Measurements from ENCODE around the gene TMED4. TPM values are rescaled to one million over a fixed set of nuclear protein-coding genes. Genes with fewer than 3 reads are reported as not detected.

The TMED4 gene
- total RNA-seq, 1 experiment from 2014 or later = 94.4 TPM

DNA sequence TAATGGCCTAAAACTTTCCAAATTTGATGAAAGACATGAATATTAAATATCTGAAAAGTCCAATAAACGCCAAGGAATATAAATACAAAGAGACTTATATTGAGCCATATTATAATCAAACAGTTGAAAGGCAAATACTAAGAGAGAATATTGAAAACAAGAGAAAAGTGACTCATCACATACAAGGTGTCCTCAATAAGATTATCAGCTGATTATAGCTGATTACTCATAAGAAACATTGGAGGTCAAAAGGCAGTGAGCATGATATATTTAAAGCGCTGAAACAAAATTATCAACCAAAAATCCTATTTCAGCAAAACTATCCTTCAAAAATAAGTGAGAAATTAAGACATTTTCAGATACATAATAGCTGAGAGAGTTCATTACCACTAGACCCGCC lies 33.1 kb downstream of the TMED4 start:
- DNase-seq = no peak
- no peak overlapping the region for H3K4me3 ChIP-seq (ENCODE audit: insufficient read depth, low read depth, low read length)
- H3K27me3 ChIP-seq (ENCODE audit: control insufficient read depth, insufficient read depth, low read length) = no peaks in the 10 kb centered on the region
- H3K36me3 ChIP-seq (replicated peaks; ENCODE audit: control insufficient read depth, insufficient read depth, low read length) = no peaks in the 10 kb centered on the region

DNA sequence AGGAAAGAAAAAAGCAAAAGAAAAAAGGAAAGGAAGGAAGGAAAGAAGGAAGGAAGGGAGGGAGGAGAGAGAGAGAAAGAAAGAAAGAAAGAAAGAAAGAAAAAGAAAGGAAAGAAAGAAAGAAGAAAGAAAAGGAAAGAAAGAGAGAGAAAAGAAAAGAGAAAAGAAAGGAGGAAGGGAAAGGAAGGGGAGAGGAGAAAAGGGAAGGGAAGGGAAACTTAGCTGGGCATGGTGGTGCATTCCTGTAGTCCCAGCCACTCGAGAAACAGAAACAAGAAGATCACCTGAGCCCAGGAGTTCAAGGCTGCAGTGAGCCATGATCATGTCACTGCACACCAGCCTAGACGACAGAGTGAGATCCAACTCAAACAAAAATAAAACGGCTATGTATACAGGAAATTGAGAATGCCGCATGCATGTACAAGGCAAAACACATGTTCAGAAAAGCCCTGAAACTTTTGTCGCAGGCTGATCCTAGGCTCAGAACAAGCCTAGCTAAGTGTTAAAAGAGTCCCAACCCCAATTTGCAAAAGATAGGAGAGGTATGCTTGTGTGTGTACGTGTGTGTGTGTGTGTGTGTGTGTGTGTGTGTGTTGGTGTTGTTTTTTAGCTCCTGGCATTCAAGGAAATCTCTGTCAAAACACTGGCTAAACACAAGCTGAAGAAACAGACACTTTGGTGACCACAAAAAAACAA lies 34.3 kb downstream of the TMED4 start:
- H3K4me3 ChIP-seq (ENCODE audit: insufficient read depth, low read depth, low read length) = no peak overlapping the region
- H3K27me3 ChIP-seq (ENCODE audit: control insufficient read depth, insufficient read depth, low read length) = no peaks in the 10 kb centered on the region
- no peak for DNase-seq
- H3K36me3 ChIP-seq (replicated peaks; ENCODE audit: control insufficient read depth, insufficient read depth, low read length) = no peaks in the 10 kb centered on the region

DNA sequence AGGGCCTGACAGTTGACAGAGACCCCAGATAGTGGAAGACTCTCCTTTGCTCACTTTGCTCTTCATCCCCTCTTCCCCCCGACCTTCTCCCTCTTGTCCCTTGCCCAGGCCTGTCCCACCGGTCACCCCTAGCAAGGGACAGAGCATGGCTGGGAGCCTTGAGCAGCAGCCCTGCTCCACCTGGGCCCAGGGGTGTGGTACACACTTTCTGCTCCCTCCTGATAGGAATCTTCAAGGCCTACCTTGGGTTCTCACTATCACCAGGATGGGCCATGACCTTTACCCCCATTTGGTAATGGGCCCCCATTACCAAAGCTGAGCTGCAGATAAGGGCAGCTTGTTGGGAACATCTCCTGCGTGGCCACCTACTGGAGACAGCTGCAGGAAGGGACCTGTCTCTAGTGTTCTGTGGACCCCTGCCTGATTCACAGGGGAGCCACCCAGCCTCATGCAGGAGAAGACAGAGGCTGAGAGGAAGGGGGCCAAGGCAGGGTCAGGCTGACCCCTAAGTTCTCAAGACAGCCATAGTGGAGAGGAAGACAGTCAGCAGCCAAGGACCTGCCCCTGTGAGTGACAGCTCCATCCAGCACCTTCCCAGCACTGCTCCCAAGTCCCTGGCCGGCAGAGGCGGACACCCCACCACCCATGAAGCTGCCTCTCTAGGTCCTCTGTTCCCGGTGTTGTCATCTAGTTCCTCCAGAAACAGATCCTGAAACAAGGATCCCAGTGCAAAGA lies 40.0 kb downstream of the TMED4 start:
- no peaks in the 10 kb centered on the region for H3K36me3 ChIP-seq (replicated peaks; ENCODE audit: control insufficient read depth, insufficient read depth, low read length)
- no peaks in the 10 kb centered on the region for H3K27me3 ChIP-seq (ENCODE audit: control insufficient read depth, insufficient read depth, low read length)
- no peak overlapping the region for H3K4me3 ChIP-seq (ENCODE audit: insufficient read depth, low read depth, low read length)
- no peak for DNase-seq

DNA sequence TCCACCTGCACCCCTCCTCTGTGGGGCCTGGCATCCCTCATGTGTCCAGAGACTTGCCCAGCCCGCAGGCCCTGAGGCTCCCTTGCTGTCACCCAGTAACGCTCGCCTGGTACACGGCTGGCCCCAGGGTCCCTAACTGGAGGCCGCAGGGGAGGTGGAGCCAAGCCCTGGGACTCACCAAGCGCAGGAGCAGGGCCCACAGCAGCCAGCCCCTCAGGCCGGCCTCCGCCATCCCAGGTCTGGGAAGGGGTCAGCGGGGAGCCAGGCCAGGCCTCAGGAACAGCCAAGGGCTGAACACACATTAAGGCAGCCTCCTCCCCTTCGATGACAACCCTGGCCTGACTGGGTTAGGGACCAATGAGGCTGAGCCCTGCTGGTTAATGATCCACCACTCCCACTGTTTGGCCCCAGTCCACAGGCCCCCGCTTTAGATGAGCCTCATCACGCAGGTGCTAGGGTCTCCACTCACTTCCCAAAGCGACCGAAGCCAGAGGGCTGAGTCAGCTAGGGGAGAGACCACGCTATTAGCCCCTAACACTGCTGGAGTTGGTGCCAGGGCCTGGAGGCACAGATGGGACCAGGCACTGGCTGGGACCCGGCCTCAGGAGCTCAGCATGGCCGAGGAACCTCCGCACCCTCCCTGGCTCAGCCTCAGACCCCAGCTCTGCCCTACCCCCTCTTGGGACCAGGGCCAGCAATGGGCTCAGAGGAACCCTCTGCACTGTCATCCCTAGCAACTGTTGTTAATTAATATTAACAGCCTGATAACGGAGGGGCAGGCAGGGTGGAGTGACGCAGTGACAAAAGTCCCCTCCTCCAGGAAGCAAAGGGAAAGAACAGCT lies 40.8 kb downstream of the TMED4 start, which contains the start of gene NPC1L1:
NPC1L1 (minus strand) TSS at position 303 of the 842 bp plus-strand sequence; CDS start at position 232, 71 bp downstream.
- DNase-seq = peak; percentile 56
- H3K36me3 ChIP-seq (replicated peaks; ENCODE audit: control insufficient read depth, insufficient read depth, low read length) = no peaks in the 10 kb centered on the region
- no peaks in the 10 kb centered on the region for H3K27me3 ChIP-seq (ENCODE audit: control insufficient read depth, insufficient read depth, low read length)
- H3K4me3 ChIP-seq (ENCODE audit: insufficient read depth, low read depth, low read length) = no peak within 1 kb of the TSS

- no peak for DNase-seq
- Histone ChIP-seq H3K27me3 (ENCODE audit: control insufficient read depth, insufficient read depth, low read length) (no peaks in the 10 kb centered on the region), H3K36me3 (replicated peaks; ENCODE audit: control insufficient read depth, insufficient read depth, low read length) (no peaks in the 10 kb centered on the region), H3K4me3 (ENCODE audit: insufficient read depth, low read depth, low read length) (no peak overlapping the region)
Measured at GRCh38 chr7:44540592-44541027, 41.4 kb downstream of the TMED4 start.

- Histone ChIP-seq H3K36me3 (replicated peaks; ENCODE audit: control insufficient read depth, insufficient read depth, low read length) (no peaks in the 10 kb centered on the region), H3K27me3 (ENCODE audit: control insufficient read depth, insufficient read depth, low read length) (no peaks in the 10 kb centered on the region), H3K4me3 (ENCODE audit: insufficient read depth, low read depth, low read length) (no peak overlapping the region)
- no peak for DNase-seq
Measured at GRCh38 chr7:44539669-44540506, 42.1 kb downstream of the TMED4 start.

DNA sequence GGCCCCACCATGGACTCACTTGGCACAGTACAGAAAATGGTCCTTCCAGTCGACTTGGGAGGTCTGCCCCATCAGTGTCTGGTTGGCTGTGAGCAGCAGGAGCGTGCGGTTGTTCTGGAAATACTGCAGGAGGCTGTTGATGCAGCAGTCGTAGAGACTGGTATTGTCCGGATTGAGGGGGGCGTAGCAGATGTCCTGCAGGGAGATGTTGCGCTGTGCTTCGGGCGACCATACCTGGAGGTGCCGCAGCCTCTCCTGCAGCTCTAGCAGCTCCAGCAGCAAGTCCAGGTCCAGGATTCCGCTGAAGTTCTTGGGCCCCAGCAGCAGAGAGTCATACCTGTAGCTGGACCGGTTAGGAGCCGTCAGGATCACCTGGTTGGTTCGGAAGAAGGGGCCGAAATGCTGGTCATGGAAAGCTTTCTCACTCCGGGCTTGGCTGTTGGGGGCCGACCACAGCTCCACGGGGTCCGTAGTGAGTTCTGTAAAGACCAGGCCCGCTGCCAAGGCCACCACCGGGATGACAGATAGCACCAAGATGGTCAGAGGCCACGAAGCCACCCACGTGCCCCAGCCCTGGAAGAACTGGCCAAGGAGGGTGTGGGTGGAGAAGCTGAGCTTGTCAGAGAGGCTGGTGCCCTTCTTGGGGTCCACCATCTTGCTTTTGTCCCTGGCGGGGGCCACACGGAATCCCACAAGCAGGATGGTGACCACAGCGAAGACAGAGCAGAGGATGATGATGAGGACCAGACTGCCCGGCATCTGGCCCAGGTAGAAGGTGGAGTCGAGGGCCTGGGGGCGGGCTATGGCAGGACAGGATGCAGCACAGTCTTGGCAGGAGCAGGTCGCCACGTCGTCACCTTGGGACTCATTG lies 43.0 kb downstream of the TMED4 start:
- no peak for DNase-seq
- H3K36me3 ChIP-seq (replicated peaks; ENCODE audit: control insufficient read depth, insufficient read depth, low read length) = no peaks in the 10 kb centered on the region
- no peaks in the 10 kb centered on the region for H3K27me3 ChIP-seq (ENCODE audit: control insufficient read depth, insufficient read depth, low read length)
- H3K4me3 ChIP-seq (ENCODE audit: insufficient read depth, low read depth, low read length) = no peak overlapping the region

GRCh38 chr7:44538093-44538797 lies 43.8 kb downstream of the TMED4 start:
- no peak for DNase-seq
- H3K4me3 ChIP-seq (ENCODE audit: insufficient read depth, low read depth, low read length) = no peak overlapping the region
- no peaks in the 10 kb centered on the region for H3K27me3 ChIP-seq (ENCODE audit: control insufficient read depth, insufficient read depth, low read length)
- no peaks in the 10 kb centered on the region for H3K36me3 ChIP-seq (replicated peaks; ENCODE audit: control insufficient read depth, insufficient read depth, low read length)

DNA sequence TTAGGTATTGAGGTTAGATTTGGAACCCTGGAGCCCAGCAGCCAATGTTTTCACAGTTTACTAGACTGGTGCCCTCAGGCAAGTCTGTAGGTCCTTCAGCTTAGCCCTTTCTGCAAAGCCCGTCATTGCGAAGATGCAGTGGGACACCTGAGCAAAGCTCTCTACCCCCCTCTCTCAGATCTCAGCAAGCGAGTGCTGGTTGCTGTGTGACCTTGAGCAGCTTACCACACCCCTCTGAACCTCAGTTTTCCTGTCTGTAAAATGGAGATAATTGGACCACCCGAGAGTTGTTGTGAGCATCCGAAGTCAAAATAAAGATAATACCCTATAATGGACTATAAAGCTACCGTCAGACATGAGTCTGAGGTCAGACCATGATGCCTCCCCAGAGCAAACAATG lies 44.6 kb downstream of the TMED4 start:
- Histone ChIP-seq H3K36me3 (replicated peaks; ENCODE audit: control insufficient read depth, insufficient read depth, low read length) (no peaks in the 10 kb centered on the region), H3K4me3 (ENCODE audit: insufficient read depth, low read depth, low read length) (no peak overlapping the region), H3K27me3 (ENCODE audit: control insufficient read depth, insufficient read depth, low read length) (no peaks in the 10 kb centered on the region)
- no peak for DNase-seq

GRCh38 chr7:44536090-44536489 lies 45.9 kb downstream of the TMED4 start:
- Histone ChIP-seq H3K4me3 (ENCODE audit: insufficient read depth, low read depth, low read length) (no peak overlapping the region), H3K27me3 (ENCODE audit: control insufficient read depth, insufficient read depth, low read length) (no peaks in the 10 kb centered on the region), H3K36me3 (replicated peaks; ENCODE audit: control insufficient read depth, insufficient read depth, low read length) (no peaks in the 10 kb centered on the region)
- no peak for DNase-seq

- no peak overlapping the region for H3K4me3 ChIP-seq (ENCODE audit: insufficient read depth, low read depth, low read length)
- H3K36me3 ChIP-seq (replicated peaks; ENCODE audit: control insufficient read depth, insufficient read depth, low read length) = no peaks in the 10 kb centered on the region
- H3K27me3 ChIP-seq (ENCODE audit: control insufficient read depth, insufficient read depth, low read length) = no peaks in the 10 kb centered on the region
- no peak for DNase-seq
Measured at GRCh38 chr7:44535348-44536064, 46.5 kb downstream of the TMED4 start.

GRCh38 chr7:44534501-44534900 lies 47.5 kb downstream of the TMED4 start:
- DNase-seq = peak; percentile 96
- Histone ChIP-seq H3K36me3 (replicated peaks; ENCODE audit: control insufficient read depth, insufficient read depth, low read length) (no peaks in the 10 kb centered on the region), H3K27me3 (ENCODE audit: control insufficient read depth, insufficient read depth, low read length) (no peaks in the 10 kb centered on the region), H3K4me3 (ENCODE audit: insufficient read depth, low read depth, low read length) (no peak overlapping the region)

All from H7 (cell line).